LoVo (cell line): ENCODE measurements around the gene TC2N.
"Not testable (repeated sequence)": the region's sequence is repeated elsewhere in the genome, so short reads cannot be mapped to it uniquely, and the experiment has no call there.

ENCODE experiments used
- DNase-seq: peaks from one replicate; pipeline ENCODE4 v3.0.0-alpha.2; 2016; ENCODE audit warnings: low spot score

TC2N gene

DNA sequence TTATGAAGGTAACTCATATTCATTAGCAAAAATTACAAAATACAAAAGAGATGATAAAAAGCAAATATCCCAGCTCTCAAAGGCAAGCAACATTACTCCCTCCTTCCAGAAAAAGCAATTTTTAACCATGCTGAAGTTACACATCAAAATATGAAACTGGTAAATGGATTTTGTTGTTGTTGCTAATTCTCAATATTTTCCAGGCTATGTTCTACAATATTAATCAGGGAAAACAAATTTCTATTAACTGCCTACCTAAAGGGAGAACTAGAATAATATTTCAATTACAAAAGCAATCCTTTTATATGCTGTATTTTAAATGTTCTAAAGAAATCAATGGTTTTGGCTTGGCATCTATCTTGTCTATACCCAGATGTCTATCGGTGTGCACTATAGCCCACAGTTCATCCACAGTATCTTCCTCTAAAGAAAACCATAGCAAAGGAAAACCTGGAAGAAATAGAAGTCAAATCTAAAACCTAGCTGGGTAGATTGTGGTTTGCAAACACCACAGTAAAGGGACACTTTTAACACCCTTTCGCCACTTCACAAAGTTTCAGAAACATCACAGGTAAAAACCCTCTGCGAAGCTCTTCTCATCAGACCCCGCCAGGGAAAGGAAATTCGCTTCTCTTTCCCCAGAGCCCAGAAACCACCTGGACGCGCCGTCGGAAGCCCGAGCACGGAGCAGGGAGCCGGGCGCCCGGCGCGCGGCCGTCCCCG lies 32.0 kb downstream of the TC2N start:
- DNase-seq = peak; percentile 13

- DNase-seq = no peak
Measured at GRCh38 chr14:91834571-91834970, 32.8 kb downstream of the TC2N start.

DNA sequence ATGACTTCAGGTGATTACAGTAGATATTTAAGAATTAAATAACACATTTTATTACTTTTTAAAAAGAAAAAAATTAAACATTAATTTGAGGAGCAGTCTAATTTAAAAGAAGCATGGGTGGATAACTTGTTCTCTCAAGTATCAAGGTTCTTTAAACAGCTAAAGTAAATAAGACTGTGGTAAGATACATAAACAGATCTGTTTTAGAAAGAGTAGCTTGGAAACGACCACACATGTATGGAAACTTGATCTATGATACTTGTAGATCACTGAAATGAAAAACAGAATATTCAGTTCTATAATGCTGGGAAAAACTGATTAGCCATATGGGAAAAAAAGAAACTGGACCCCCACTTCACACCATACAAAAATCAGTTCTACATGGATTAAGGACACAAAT lies 36.0 kb downstream of the TC2N start:
- no peak for DNase-seq

DNA sequence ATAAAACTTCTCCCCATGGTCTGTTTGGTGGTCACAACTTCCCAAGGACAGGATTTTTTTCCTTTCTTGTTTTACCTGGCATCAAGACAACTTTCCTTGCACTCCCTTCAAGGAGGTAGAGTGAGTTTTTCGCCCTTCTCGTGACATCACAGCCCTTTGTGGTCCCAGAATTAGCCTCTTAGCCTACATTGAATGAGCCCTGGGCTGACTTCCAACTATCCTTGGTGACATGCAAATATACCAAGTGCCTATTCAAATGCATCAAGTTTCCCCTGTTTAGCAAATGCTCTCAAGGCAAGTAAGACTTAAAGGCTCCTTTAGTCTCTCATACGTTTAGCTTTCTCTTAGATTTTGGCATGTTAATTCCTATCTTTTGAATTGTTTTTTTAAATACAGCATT lies 36.6 kb downstream of the TC2N start:
- DNase-seq = peak; percentile 41

- DNase-seq = peak; percentile 26
Measured at GRCh38 chr14:91829511-91829910, 37.8 kb downstream of the TC2N start.

DNA sequence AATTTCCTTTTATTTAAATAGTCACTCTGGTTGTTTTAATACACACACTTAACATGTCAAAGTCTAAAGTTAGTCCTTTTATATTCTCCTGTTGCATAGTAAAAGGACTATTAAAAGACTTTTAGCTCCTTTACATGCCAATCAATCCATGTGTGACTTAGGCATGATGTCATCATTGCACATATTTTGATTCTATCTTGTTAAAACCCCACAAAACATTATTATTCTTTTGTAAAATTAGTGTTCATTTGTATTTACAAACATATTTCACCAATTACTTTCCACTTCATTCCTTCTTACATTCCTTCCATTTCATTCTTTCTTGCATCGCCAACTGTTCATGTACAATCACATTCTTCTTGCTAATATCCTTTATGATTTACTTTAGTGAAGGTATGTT lies 39.6 kb downstream of the TC2N start:
- DNase-seq = no peak

- DNase-seq = no peak
Measured at GRCh38 chr14:91817566-91818325, 49.6 kb downstream of the TC2N start.

- DNase-seq = no peak
Measured at GRCh38 chr14:91814317-91814716, 53.0 kb downstream of the TC2N start.

DNA sequence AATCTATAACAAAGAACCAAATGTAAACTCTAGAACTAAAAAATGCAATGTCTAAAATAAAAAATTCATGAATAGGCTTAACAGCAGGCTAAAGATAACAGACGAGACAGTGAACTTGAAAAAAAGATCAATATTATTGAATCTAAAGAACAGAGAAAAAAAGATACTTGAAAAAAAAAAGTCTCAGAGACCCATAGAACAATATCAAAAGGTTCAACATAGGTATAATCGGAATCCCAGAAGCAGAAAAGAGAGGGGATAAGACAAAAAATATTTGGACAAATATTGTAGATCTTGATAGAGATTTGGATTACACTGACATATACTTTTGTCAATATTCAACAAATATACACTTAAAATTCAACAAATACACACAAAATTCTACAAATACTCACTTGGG lies 56.6 kb downstream of the TC2N start:
- no peak for DNase-seq

DNA sequence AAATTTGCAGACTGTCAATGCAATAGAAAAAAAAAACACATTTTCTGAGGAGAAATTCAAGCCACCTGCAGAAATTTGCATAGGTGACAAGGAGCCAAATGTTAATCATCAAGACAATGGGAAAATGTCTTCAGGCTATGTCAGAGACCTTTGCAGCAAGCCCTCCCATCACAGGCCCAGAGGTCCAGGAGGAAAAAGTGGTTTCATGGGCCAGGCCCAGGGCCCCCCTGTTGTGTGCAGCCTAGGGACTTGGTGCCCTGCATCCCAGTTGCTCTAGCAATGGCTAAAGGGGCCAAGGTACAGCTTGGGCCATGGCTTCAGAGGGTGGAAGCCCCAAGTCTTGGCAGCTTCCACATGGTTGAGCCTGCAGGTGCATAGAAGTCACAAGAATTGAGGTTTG lies 60.6 kb downstream of the TC2N start:
- no peak for DNase-seq

DNA sequence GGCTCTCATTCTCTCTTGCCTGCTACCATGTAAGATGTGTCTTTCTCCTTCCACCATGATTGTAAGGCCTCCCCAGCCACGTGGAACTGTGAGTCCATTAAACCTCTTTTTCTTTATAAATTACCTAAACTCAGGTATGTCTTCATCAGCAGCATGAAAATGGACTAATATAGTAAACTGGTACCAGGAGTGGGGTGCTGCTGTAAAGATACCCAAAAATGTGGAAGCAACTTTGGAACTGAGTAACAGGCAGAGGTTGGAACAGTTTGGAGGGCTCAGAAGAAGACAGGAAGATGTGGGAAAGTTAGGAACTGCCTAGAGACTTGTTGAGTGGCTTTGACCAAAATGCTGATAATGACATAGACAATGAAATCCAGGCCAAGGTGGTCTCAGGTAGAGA lies 61.2 kb downstream of the TC2N start:
- DNase-seq = not testable (repeated sequence)

DNA sequence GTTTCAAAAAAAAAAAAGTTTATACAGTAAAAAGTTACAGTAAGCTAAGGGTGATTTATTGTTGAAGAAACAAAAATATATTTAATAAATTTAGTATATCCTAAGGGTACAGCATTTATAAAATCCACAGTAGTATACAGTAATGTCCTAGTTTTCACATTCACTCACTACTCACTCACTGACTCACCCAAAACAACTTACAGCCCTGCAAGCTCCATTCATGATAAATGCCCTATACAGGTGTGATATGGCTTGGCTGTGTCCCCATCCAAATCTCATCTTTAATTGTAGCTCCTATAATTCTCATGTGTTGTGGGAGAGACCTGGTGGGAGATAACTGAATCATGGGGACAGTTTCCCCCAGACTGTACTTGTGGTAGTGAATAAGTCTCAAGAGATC lies 61.7 kb downstream of the TC2N start:
- DNase-seq = no peak

- DNase-seq = no peak
Measured at GRCh38 chr14:91801358-91801757, 66.0 kb downstream of the TC2N start.

DNA sequence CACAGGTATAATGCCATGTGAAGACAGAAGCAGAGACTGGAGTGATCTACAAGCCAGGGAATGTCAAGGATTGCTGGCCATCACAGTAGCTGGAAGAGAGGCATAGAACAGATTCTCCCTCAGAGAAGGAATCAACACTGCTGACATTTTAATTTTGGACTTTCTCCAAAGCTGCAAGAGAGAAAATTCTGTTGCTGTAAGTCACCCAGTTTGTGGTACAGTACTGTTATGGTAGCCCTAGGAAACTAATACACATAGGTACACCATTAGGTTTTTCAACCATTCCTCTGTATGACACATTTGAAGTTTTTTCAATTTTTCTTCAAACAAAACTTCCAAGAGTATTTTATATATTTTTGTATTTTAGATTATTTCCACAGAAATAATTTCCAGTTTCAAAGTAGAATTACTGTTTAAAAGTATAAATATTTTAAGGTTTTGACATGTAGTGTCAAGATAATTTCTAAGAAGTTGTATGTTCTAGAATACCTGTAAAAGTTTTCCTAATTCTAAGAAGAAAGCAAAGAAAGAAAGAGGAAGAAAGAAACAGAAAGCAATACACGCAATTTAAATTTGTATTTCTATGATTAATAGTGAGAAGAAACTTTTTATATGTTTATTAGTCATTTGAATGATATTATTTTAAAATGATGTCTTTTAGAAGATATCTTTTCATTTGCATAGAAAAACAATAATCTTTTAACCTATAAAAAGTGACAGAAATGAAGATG lies 70.6 kb downstream of the TC2N start:
- DNase-seq = no peak

- DNase-seq = no peak
Measured at GRCh38 chr14:91793704-91794103, 73.6 kb downstream of the TC2N start.

GRCh38 chr14:91786188-91786587 lies 81.1 kb downstream of the TC2N start:
- DNase-seq = no peak

GRCh38 chr14:91780452-91780851 lies 86.9 kb downstream of the TC2N start:
- DNase-seq = peak; percentile 51

DNA sequence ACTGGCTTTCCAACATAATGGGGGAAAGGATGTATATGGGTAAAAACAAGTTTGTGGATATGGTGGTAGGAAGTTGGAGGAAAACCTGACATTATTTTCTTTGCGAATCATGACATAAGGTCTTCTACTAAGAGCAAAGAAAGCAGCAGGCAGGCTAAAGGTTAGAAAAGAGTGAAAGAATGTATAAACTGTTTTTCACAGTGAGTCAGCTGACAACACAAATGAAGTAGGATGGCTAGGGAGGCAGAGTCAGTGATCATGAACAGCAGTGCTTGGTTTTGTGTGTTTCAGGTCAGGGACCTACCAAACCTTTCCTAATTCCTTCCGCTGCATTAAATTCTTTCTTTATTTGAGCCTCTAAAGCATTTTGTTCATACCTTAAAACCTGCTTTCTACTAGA lies 89.1 kb downstream of the TC2N start:
- no peak for DNase-seq

GRCh38 chr14:91774140-91775096 lies 92.9 kb downstream of the TC2N start:
- no peak for DNase-seq

DNA sequence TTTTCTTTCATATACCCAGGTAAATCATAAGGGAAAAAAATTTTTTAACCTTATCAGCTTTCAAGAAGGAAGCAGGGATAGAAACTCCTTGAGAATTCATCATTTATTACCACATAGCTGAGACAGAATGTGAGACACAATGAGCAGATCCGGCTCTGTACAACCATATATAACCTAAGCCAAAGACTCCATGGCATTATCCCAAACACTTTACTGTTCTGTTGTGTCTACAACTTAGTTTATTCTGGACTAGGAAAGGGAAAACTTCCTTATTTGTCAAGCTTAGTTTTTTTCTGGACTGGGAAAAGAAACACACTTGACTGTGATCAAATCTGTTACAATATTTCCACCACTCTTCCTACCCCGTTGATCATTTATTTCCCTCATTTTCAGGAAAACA lies 97.2 kb downstream of the TC2N start:
- no peak for DNase-seq

GRCh38 chr14:91755570-91756295 lies 111.6 kb downstream of the TC2N start:
- DNase-seq = peak; percentile 79
